ENCODE results near the gene MPPED2. TPM values are rescaled to one million over a fixed set of nuclear protein-coding genes. Genes with fewer than 3 reads are reported as not detected.

MPPED2 gene
- total RNA-seq, 5 donors from 2014 or later (not counting 1 experiment from before 2014, with no cell fraction given) = 0.58 to 8.1 (median 0.99) TPM

GRCh38 chr11:30580573-30580972 is 5.6 kb downstream of the MPPED2 start:
- ATAC-seq (replicated peaks in 1 of 4) (no peak), DNase-seq (no peak)
- Histone ChIP-seq H3K27ac (ENCODE audit: low read length) (no peak overlapping the region), H3K4me3 (ENCODE audit: control insufficient read depth in 1 of 2, extremely low read depth in 1 of 2, low read length in 1 of 2) (no peak overlapping the region), H3K4me1 (ENCODE audit: control insufficient read depth in 1 of 2, extremely low read depth in 1 of 2, insufficient read depth in 2 of 2, low read length in 2 of 2) (peaks cover 0 to under 1% of the 10 kb centered on the region in 2 experiments), H3K36me3 (ENCODE audit: control insufficient read depth in 2 of 2, extremely low read depth in 1 of 2, insufficient read depth in 1 of 2, low read length in 1 of 2) (no peaks in the 10 kb centered on the region), H3K27me3 (replicated peaks in 1 of 2; ENCODE audit: control insufficient read depth in 2 of 2, extremely low read depth in 1 of 2, insufficient read depth in 2 of 2, low read length in 1 of 2) (peaks cover 0 to 20% of the 10 kb centered on the region in 2 experiments), H3K9me3 (no peaks in the 10 kb centered on the region)
- 90% methylated on average over 3 of the region's 4 CpGs for WGBS (ENCODE audit: insufficient coverage)
- ChIA-PET POLR2A (interaction anchor here in 1 of 2 donors (0.5 kb wide), 1 partner anchor 70 kb away, joined by 4 read pairs; no protein-coding TSS in a partner anchor), CTCF (no interaction called here)
- no peaks in the 10 kb centered on the region for H3K36me3 Mint-ChIP-seq
- peaks cover 8 to 29% of the 10 kb centered on the region in 2 donors for H3K27me3 Mint-ChIP-seq
- no peak overlapping the region for H3K4me3 Mint-ChIP-seq
- peaks cover 0 to 14% (median 5%) of the 10 kb centered on the region in 3 donors for H3K4me1 Mint-ChIP-seq
- H3K27ac Mint-ChIP-seq = no peak overlapping the region
- H3K9me3 Mint-ChIP-seq = no peaks in the 10 kb centered on the region

DNA sequence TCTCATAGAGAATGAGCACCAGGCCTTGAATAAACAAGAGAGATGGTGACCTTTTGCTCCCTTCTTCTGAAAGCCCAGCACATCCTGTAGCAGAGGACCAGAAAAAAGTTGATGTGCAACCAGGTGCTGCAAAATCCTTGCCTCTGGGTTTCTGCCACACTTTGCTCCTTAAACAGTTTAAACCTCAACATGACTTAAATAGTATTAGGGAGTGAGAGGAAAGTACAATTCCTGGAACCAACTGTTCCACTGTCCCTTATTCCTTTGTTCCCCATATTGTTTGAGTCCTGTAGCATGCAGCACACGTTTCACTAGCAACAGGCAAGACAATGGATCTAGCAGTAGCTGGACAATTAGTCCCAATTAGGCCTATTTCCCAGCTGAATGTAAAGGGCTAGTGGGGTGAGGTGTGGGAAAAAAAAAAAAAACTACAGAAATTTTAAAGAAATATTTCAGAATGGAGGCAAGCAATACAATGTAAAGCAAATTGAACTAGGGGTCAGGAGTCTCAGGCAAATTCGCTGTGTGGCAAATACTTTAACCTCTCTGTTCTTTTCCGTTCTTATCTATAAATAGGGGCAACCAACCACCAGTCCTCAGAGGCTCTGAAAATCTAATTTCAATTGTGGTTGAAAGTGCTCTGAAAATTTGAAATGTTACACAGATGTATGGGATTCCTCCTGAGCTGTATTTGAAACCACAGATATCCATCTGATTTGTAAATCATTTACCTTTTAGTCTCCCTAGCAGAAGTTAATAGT is 6.6 kb downstream of the MPPED2 start:
- Mint-ChIP-seq H3K27ac (no peak overlapping the region), H3K36me3 (no peaks in the 10 kb centered on the region), H3K4me3 (no peak overlapping the region), H3K9me3 (no peaks in the 10 kb centered on the region), H3K27me3 (peaks cover 8 to 24% of the 10 kb centered on the region in 2 donors), H3K4me1 (peaks cover 0 to 14% (median 5%) of the 10 kb centered on the region in 3 donors)
- peaks cover 0 to 11% of the 10 kb centered on the region in 2 experiments for H3K27me3 ChIP-seq (replicated peaks in 1 of 2; ENCODE audit: control insufficient read depth in 2 of 2, extremely low read depth in 1 of 2, insufficient read depth in 2 of 2, low read length in 1 of 2)
- ATAC-seq (replicated peaks in 1 of 4) = no peak
- no peaks in the 10 kb centered on the region for H3K4me1 ChIP-seq (ENCODE audit: control insufficient read depth in 1 of 2, extremely low read depth in 1 of 2, insufficient read depth in 2 of 2, low read length in 2 of 2)
- H3K4me3 ChIP-seq (ENCODE audit: control insufficient read depth in 1 of 2, extremely low read depth in 1 of 2, low read length in 1 of 2) = no peak overlapping the region
- CTCF ChIA-PET = interaction anchor here in 1 of 2 donors (0.7 kb wide), 1 partner anchor 47 kb away, joined by 3 read pairs; no protein-coding TSS in a partner anchor
- no peaks in the 10 kb centered on the region for H3K9me3 ChIP-seq
- no peak overlapping the region for H3K27ac ChIP-seq (ENCODE audit: low read length)
- H3K36me3 ChIP-seq (ENCODE audit: control insufficient read depth in 2 of 2, extremely low read depth in 1 of 2, insufficient read depth in 1 of 2, low read length in 1 of 2) = no peaks in the 10 kb centered on the region
- no peak for DNase-seq
- POLR2A ChIA-PET = no interaction called here
- no CpG with 5 or more reads among the region's 3 CpGs for WGBS (ENCODE audit: insufficient coverage)

DNA sequence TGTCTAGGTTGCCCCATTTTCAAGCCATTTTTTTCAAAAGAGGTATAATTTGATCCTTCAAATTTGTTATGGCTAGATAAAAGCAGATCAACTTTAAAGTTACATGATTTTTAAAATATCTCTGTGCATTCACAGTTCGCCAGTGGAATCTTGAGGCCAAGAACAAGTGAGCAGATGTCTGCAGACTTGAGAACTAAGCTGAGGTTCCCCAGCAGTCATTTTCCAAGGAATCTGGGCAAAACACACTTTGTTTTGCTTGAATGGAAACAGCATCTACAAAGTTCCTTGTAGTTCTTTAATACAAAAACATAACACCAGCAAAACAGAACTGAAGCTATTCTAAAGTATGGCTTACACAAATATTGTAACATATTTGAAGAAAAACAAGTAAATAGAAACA is 7.7 kb downstream of the MPPED2 start:
- POLR2A ChIA-PET = no interaction called here
- Mint-ChIP-seq H3K27ac (no peak overlapping the region), H3K36me3 (no peaks in the 10 kb centered on the region)

GRCh38 chr11:30573951-30574350 is 12.2 kb downstream of the MPPED2 start:
- POLR2A ChIA-PET = no interaction called here
- Mint-ChIP-seq H3K4me1 (no peaks in the 10 kb centered on the region), H3K4me3 (no peak overlapping the region), H3K36me3 (no peaks in the 10 kb centered on the region), H3K27ac (no peak overlapping the region), H3K9me3 (no peaks in the 10 kb centered on the region), H3K27me3 (no peaks in the 10 kb centered on the region)
- no peak for DNase-seq
- Histone ChIP-seq H3K27ac (ENCODE audit: low read length) (no peak overlapping the region), H3K4me1 (ENCODE audit: control insufficient read depth in 1 of 2, extremely low read depth in 1 of 2, insufficient read depth in 2 of 2, low read length in 2 of 2) (no peaks in the 10 kb centered on the region), H3K9me3 (no peaks in the 10 kb centered on the region), H3K27me3 (replicated peaks in 1 of 2; ENCODE audit: control insufficient read depth in 2 of 2, extremely low read depth in 1 of 2, insufficient read depth in 2 of 2, low read length in 1 of 2) (no peaks in the 10 kb centered on the region), H3K36me3 (ENCODE audit: control insufficient read depth in 2 of 2, extremely low read depth in 1 of 2, insufficient read depth in 1 of 2, low read length in 1 of 2) (no peaks in the 10 kb centered on the region), H3K4me3 (ENCODE audit: control insufficient read depth in 1 of 2, extremely low read depth in 1 of 2, low read length in 1 of 2) (no peak overlapping the region)
- CTCF ChIA-PET = no interaction called here
- ATAC-seq (replicated peaks in 1 of 4) = no peak
- no CpG with 5 or more reads among the region's 2 CpGs for WGBS (ENCODE audit: insufficient coverage)

More for the DNA sequence above, 7.7 kb downstream of the MPPED2 start:
- Histone ChIP-seq H3K36me3 (ENCODE audit: control insufficient read depth in 2 of 2, extremely low read depth in 1 of 2, insufficient read depth in 1 of 2, low read length in 1 of 2) (no peaks in the 10 kb centered on the region), H3K27ac (ENCODE audit: low read length) (no peak overlapping the region), H3K27me3 (replicated peaks in 1 of 2; ENCODE audit: control insufficient read depth in 2 of 2, extremely low read depth in 1 of 2, insufficient read depth in 2 of 2, low read length in 1 of 2) (no peaks in the 10 kb centered on the region), H3K4me1 (ENCODE audit: control insufficient read depth in 1 of 2, extremely low read depth in 1 of 2, insufficient read depth in 2 of 2, low read length in 2 of 2) (no peaks in the 10 kb centered on the region), H3K4me3 (ENCODE audit: control insufficient read depth in 1 of 2, extremely low read depth in 1 of 2, low read length in 1 of 2) (no peak overlapping the region), H3K9me3 (no peaks in the 10 kb centered on the region)
- WGBS (ENCODE audit: insufficient coverage) = 85% methylated on average over 1 of the region's 1 CpG
- CTCF ChIA-PET = no interaction called here
- ATAC-seq (replicated peaks in 1 of 4) = no peak
- DNase-seq = no peak
- H3K4me1 Mint-ChIP-seq = peaks cover 0 to 12% (median 3%) of the 10 kb centered on the region in 3 donors
- H3K27me3 Mint-ChIP-seq = peaks cover 8 to 14% of the 10 kb centered on the region in 2 donors
- H3K4me3 Mint-ChIP-seq = no peak overlapping the region
- H3K9me3 Mint-ChIP-seq = no peaks in the 10 kb centered on the region

GRCh38 chr11:30568931-30569330 is 17.2 kb downstream of the MPPED2 start:
- WGBS (ENCODE audit: insufficient coverage) = no CpG with 5 or more reads among the region's 8 CpGs
- Mint-ChIP-seq H3K4me3 (no peak overlapping the region), H3K4me1 (no peaks in the 10 kb centered on the region), H3K27me3 (no peaks in the 10 kb centered on the region), H3K27ac (no peak overlapping the region), H3K9me3 (no peaks in the 10 kb centered on the region), H3K36me3 (no peaks in the 10 kb centered on the region)
- H3K27ac ChIP-seq (ENCODE audit: low read length) = no peak overlapping the region
- POLR2A ChIA-PET = no interaction called here
- no peaks in the 10 kb centered on the region for H3K36me3 ChIP-seq (ENCODE audit: control insufficient read depth in 2 of 2, extremely low read depth in 1 of 2, insufficient read depth in 1 of 2, low read length in 1 of 2)
- no peak overlapping the region for H3K4me3 ChIP-seq (ENCODE audit: control insufficient read depth in 1 of 2, extremely low read depth in 1 of 2, low read length in 1 of 2)
- ATAC-seq (replicated peaks in 1 of 4) (no peak), DNase-seq (no peak)
- no peaks in the 10 kb centered on the region for H3K27me3 ChIP-seq (replicated peaks in 1 of 2; ENCODE audit: control insufficient read depth in 2 of 2, extremely low read depth in 1 of 2, insufficient read depth in 2 of 2, low read length in 1 of 2)
- H3K9me3 ChIP-seq = no peaks in the 10 kb centered on the region
- H3K4me1 ChIP-seq (ENCODE audit: control insufficient read depth in 1 of 2, extremely low read depth in 1 of 2, insufficient read depth in 2 of 2, low read length in 2 of 2) = no peaks in the 10 kb centered on the region
- CTCF ChIA-PET = no interaction called here

DNA sequence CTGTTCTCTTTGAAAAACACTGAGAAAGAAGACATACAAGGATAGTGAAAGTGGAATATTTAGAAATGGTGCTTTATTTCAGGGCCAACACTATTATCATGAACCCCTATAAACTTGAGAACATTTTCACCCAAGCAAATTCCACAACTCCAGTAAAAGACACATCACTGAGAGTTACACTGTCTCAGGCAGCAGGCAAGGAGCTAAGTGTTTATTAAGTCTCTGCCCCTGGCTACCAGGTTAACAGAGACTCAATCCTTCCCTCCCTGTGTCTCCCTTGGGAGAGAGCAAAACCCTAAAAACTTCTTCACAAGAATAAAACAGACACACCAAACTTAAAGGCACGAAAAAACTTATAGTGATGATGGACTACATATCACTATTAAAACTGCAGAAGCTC is 18.5 kb downstream of the MPPED2 start:
- no peak overlapping the region for H3K27ac Mint-ChIP-seq
- ChIA-PET CTCF (no interaction called here), POLR2A (no interaction called here)
- no peaks in the 10 kb centered on the region for H3K9me3 Mint-ChIP-seq
- no peaks in the 10 kb centered on the region for H3K27me3 Mint-ChIP-seq
- no peaks in the 10 kb centered on the region for H3K27me3 ChIP-seq (replicated peaks in 1 of 2; ENCODE audit: control insufficient read depth in 2 of 2, extremely low read depth in 1 of 2, insufficient read depth in 2 of 2, low read length in 1 of 2)
- ATAC-seq (replicated peaks in 1 of 4) (no peak), DNase-seq (no peak)
- H3K36me3 Mint-ChIP-seq = no peaks in the 10 kb centered on the region
- H3K36me3 ChIP-seq (ENCODE audit: control insufficient read depth in 2 of 2, extremely low read depth in 1 of 2, insufficient read depth in 1 of 2, low read length in 1 of 2) = no peaks in the 10 kb centered on the region
- no peak overlapping the region for H3K4me3 Mint-ChIP-seq
- WGBS (ENCODE audit: insufficient coverage) = no CpG with 5 or more reads among the region's 1 CpG
- no peak overlapping the region for H3K4me3 ChIP-seq (ENCODE audit: control insufficient read depth in 1 of 2, extremely low read depth in 1 of 2, low read length in 1 of 2)
- H3K9me3 ChIP-seq = no peaks in the 10 kb centered on the region
- no peaks in the 10 kb centered on the region for H3K4me1 Mint-ChIP-seq
- no peaks in the 10 kb centered on the region for H3K4me1 ChIP-seq (ENCODE audit: control insufficient read depth in 1 of 2, extremely low read depth in 1 of 2, insufficient read depth in 2 of 2, low read length in 2 of 2)
- no peak overlapping the region for H3K27ac ChIP-seq (ENCODE audit: low read length)

Measured in T-cell (primary cell).